ENCODE data around the gene KLHL13.

The KLHL13 gene

GRCh38 chrX:118066867-118067515 lies 49.6 kb downstream of the KLHL13 start:
- H4K20me1 ChIP-seq (ENCODE audit: insufficient read depth), result no peaks in the 10 kb centered on the region
- no peaks in the 10 kb centered on the region for H3K27me3 ChIP-seq (ENCODE audit: insufficient read depth, low read depth)
- no peak overlapping the region for H3K27ac ChIP-seq
- no peak overlapping the region for H2AFZ ChIP-seq (ENCODE audit: low read depth)
- H3K9ac ChIP-seq, result no peak overlapping the region
- no peak overlapping the region for H3K4me2 ChIP-seq
- no peak overlapping the region for H3K4me3 ChIP-seq (IDR thresholded peaks at IDR 0.05; ENCODE audit: insufficient read depth, low read depth, low read length)
- H3K79me2 ChIP-seq (ENCODE audit: insufficient read depth, low read depth), result no peaks in the 10 kb centered on the region
- no peaks in the 10 kb centered on the region for H3K4me1 ChIP-seq (ENCODE audit: low read depth, poor library complexity, severe bottlenecking)
- TF ChIP-seq CTCF (conservative IDR thresholded peaks at IDR 0.05; ENCODE audit: low read depth, low read length), result no peak
- no peaks in the 10 kb centered on the region for H3K36me3 ChIP-seq (ENCODE audit: insufficient read depth)

GRCh38 chrX:118062817-118063615 lies 53.6 kb downstream of the KLHL13 start:
- Histone ChIP-seq H3K4me1 (ENCODE audit: low read depth, poor library complexity, severe bottlenecking) (no peaks in the 10 kb centered on the region), H2AFZ (ENCODE audit: low read depth) (no peak overlapping the region), H3K27me3 (ENCODE audit: insufficient read depth, low read depth) (no peaks in the 10 kb centered on the region), H3K4me3 (IDR thresholded peaks at IDR 0.05; ENCODE audit: insufficient read depth, low read depth, low read length) (no peak overlapping the region), H3K36me3 (ENCODE audit: insufficient read depth) (no peaks in the 10 kb centered on the region), H4K20me1 (ENCODE audit: insufficient read depth) (no peaks in the 10 kb centered on the region), H3K4me2 (no peak overlapping the region), H3K79me2 (ENCODE audit: insufficient read depth, low read depth) (no peaks in the 10 kb centered on the region), H3K27ac (no peak overlapping the region), H3K9ac (no peak overlapping the region)
- TF ChIP-seq CTCF (conservative IDR thresholded peaks at IDR 0.05; ENCODE audit: low read depth, low read length), result no peak

- no peak overlapping the region for H2AFZ ChIP-seq (ENCODE audit: low read depth)
Measured at GRCh38 chrX:118062048-118062789, 54.4 kb downstream of the KLHL13 start.

GRCh38 chrX:118058924-118059323 lies 57.7 kb downstream of the KLHL13 start:
- Histone ChIP-seq H4K20me1 (ENCODE audit: insufficient read depth) (no peaks in the 10 kb centered on the region), H3K4me1 (ENCODE audit: low read depth, poor library complexity, severe bottlenecking) (no peaks in the 10 kb centered on the region), H2AFZ (ENCODE audit: low read depth) (no peak overlapping the region), H3K36me3 (ENCODE audit: insufficient read depth) (no peaks in the 10 kb centered on the region), H3K9ac (no peak overlapping the region), H3K4me3 (IDR thresholded peaks at IDR 0.05; ENCODE audit: insufficient read depth, low read depth, low read length) (no peak overlapping the region), H3K27ac (no peak overlapping the region), H3K79me2 (ENCODE audit: insufficient read depth, low read depth) (no peaks in the 10 kb centered on the region), H3K4me2 (no peak overlapping the region), H3K27me3 (ENCODE audit: insufficient read depth, low read depth) (no peaks in the 10 kb centered on the region)
- TF ChIP-seq CTCF (conservative IDR thresholded peaks at IDR 0.05; ENCODE audit: low read depth, low read length), result no peak

More at GRCh38 chrX:118062048-118062789, 54.4 kb downstream of the KLHL13 start:
- Histone ChIP-seq H3K27me3 (ENCODE audit: insufficient read depth, low read depth) (no peaks in the 10 kb centered on the region), H3K4me2 (no peak overlapping the region), H3K36me3 (ENCODE audit: insufficient read depth) (no peaks in the 10 kb centered on the region), H3K4me3 (IDR thresholded peaks at IDR 0.05; ENCODE audit: insufficient read depth, low read depth, low read length) (no peak overlapping the region), H3K27ac (no peak overlapping the region), H3K4me1 (ENCODE audit: low read depth, poor library complexity, severe bottlenecking) (no peaks in the 10 kb centered on the region), H3K9ac (no peak overlapping the region), H4K20me1 (ENCODE audit: insufficient read depth) (no peaks in the 10 kb centered on the region), H3K79me2 (ENCODE audit: insufficient read depth, low read depth) (no peaks in the 10 kb centered on the region)
- no peak for TF ChIP-seq CTCF (conservative IDR thresholded peaks at IDR 0.05; ENCODE audit: low read depth, low read length)
